H1 (cell line): ENCODE results near the gene LMNTD1. TPM values are rescaled to one million over a fixed set of nuclear protein-coding genes. Genes with fewer than 3 reads are reported as not detected.

ENCODE experiments used
- BRCA1 ChIP-seq: IDR thresholded peaks from 2 replicates; pipeline ENCODE4 v1.6.1; 2012; ENCODE audit warnings: low read depth, low read length, improper control_type of control experiment
- polyA plus RNA-seq, 7 experiments: library from polyadenylated mRNA; depleted of rRNA in 3 of 7; stranded (reverse) in 5 of 7; unstranded in 2 of 7; fragments of >200 nt in 5 of 7; fragments of 200-250 nt in 2 of 7; gene quantifications; 1 replicate in 5 of 7; 2 replicates in 1 of 7; 4 replicates in 1 of 7; pipeline versions ENCODE4 v1.2.1 to v1.2.3, GENCODE V29; 2011 to 2013; ENCODE audit warnings: missing spikeins in 2 of 7, mixed read lengths in 2 of 7
- total RNA-seq: library from RNA; stranded (reverse); fragmentation: NEBNext Ultra II Directional; extraction: Animal tissue kit (Norgen Biotek cat#: 25700); gene quantifications from 2 replicates; pipeline ENCODE4 v1.2.1, GENCODE V29; 2021
- TF ChIP-seq, protein P1 (sequence below): fragments of 300-600 bp; sonication (generic); IDR thresholded peaks from 2 replicates; pipeline ENCODE4 v1.7.1; 2012; ENCODE audit warnings: low read length, moderate library complexity, mild to moderate bottlenecking, inconsistent platforms; ENCODE audit not compliant: insufficient replicate concordance
- TF ChIP-seq, protein P2 (sequence below): IDR thresholded peaks from 2 replicates; pipeline ENCODE4 v1.6.1; 2012; ENCODE audit warnings: inconsistent platforms

LMNTD1 gene
- total and polyA plus RNA-seq, 2 of the 8 experiments (the other 6 are each of a cell fraction or from before 2014, with no cell fraction given) = not detected

DNA sequence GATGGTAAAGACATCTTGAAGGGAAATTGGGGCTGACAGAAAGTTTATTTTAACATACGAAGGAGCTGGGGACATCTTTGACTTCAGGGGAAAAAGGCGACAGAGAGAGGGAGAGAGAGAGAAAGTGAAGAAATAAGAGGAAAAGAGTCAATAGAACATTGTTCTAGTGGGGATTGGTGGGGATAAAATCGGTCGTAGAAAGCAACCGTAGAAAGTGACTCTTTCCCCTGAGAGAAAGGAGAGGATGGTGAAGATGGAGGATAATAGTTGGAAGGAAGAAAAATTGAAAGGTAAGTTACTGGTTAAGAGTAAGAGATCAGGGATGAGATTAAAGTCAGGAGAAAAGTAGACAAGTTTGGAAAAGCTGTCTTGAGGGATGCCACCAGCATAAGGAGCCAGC is 75.9 kb downstream of the LMNTD1 start (continued):
- TF ChIP-seq, protein P1, sequence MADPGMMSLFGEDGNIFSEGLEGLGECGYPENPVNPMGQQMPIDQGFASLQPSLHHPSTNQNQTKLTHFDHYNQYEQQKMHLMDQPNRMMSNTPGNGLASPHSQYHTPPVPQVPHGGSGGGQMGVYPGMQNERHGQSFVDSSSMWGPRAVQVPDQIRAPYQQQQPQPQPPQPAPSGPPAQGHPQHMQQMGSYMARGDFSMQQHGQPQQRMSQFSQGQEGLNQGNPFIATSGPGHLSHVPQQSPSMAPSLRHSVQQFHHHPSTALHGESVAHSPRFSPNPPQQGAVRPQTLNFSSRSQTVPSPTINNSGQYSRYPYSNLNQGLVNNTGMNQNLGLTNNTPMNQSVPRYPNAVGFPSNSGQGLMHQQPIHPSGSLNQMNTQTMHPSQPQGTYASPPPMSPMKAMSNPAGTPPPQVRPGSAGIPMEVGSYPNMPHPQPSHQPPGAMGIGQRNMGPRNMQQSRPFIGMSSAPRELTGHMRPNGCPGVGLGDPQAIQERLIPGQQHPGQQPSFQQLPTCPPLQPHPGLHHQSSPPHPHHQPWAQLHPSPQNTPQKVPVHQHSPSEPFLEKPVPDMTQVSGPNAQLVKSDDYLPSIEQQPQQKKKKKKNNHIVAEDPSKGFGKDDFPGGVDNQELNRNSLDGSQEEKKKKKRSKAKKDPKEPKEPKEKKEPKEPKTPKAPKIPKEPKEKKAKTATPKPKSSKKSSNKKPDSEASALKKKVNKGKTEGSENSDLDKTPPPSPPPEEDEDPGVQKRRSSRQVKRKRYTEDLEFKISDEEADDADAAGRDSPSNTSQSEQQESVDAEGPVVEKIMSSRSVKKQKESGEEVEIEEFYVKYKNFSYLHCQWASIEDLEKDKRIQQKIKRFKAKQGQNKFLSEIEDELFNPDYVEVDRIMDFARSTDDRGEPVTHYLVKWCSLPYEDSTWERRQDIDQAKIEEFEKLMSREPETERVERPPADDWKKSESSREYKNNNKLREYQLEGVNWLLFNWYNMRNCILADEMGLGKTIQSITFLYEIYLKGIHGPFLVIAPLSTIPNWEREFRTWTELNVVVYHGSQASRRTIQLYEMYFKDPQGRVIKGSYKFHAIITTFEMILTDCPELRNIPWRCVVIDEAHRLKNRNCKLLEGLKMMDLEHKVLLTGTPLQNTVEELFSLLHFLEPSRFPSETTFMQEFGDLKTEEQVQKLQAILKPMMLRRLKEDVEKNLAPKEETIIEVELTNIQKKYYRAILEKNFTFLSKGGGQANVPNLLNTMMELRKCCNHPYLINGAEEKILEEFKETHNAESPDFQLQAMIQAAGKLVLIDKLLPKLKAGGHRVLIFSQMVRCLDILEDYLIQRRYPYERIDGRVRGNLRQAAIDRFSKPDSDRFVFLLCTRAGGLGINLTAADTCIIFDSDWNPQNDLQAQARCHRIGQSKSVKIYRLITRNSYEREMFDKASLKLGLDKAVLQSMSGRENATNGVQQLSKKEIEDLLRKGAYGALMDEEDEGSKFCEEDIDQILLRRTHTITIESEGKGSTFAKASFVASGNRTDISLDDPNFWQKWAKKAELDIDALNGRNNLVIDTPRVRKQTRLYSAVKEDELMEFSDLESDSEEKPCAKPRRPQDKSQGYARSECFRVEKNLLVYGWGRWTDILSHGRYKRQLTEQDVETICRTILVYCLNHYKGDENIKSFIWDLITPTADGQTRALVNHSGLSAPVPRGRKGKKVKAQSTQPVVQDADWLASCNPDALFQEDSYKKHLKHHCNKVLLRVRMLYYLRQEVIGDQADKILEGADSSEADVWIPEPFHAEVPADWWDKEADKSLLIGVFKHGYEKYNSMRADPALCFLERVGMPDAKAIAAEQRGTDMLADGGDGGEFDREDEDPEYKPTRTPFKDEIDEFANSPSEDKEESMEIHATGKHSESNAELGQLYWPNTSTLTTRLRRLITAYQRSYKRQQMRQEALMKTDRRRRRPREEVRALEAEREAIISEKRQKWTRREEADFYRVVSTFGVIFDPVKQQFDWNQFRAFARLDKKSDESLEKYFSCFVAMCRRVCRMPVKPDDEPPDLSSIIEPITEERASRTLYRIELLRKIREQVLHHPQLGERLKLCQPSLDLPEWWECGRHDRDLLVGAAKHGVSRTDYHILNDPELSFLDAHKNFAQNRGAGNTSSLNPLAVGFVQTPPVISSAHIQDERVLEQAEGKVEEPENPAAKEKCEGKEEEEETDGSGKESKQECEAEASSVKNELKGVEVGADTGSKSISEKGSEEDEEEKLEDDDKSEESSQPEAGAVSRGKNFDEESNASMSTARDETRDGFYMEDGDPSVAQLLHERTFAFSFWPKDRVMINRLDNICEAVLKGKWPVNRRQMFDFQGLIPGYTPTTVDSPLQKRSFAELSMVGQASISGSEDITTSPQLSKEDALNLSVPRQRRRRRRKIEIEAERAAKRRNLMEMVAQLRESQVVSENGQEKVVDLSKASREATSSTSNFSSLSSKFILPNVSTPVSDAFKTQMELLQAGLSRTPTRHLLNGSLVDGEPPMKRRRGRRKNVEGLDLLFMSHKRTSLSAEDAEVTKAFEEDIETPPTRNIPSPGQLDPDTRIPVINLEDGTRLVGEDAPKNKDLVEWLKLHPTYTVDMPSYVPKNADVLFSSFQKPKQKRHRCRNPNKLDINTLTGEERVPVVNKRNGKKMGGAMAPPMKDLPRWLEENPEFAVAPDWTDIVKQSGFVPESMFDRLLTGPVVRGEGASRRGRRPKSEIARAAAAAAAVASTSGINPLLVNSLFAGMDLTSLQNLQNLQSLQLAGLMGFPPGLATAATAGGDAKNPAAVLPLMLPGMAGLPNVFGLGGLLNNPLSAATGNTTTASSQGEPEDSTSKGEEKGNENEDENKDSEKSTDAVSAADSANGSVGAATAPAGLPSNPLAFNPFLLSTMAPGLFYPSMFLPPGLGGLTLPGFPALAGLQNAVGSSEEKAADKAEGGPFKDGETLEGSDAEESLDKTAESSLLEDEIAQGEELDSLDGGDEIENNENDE = no peak
- no peak for TF ChIP-seq BRCA1
- TF ChIP-seq, protein P2, sequence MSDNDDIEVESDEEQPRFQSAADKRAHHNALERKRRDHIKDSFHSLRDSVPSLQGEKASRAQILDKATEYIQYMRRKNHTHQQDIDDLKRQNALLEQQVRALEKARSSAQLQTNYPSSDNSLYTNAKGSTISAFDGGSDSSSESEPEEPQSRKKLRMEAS = no peak
